HG03565 (cell line): ENCODE results near the gene PKIG.

Experiments
- ATAC-seq: cut with Tn5 transposase; IDR thresholded peaks from one replicate; pipeline ENCODE4 v1.9.1; 2021; ENCODE audit warnings: mild to moderate bottlenecking, moderate library complexity; ENCODE audit not compliant: unreplicated experiment

Gene PKIG

DNA sequence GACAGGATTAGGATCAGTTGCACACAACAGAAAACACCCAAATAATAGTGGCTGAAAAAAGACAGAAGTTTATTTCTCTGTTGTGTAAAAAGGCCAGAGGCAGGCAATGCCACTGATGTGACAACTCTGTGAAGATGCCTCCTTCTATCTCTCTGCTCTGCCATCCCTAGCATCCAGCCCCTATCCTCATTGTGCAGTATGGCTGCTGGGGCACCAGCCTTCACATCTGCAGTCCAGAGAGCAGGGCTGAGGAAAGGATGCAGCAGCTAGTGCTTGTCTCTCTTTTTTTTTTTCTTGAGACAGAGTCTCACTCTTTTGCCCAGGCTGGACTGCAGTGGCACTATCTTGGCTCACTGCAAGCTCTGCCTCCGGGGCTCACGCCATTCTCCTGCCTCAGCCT lies 75.5 kb downstream of the PKIG start:
- ATAC-seq: no peak

DNA sequence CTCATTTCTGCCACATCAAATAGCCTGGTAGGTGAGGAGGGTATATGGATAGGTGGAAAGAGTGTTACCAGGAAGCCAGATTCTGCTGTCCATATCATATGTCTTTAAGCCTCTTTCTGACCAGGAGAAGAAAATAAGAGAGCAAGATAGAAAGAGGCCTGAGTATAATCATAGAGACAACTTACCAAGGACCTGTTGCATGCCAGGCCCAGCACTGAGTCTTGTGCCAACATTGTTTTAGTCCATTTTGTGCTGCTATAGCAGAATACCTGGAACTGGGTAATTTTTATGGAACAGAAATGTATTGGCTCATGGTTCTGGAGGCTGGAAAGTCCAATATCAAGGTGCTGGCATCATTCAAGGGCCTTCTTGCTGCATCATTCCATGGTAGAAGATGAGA lies 76.4 kb downstream of the PKIG start:
- no peak for ATAC-seq

DNA sequence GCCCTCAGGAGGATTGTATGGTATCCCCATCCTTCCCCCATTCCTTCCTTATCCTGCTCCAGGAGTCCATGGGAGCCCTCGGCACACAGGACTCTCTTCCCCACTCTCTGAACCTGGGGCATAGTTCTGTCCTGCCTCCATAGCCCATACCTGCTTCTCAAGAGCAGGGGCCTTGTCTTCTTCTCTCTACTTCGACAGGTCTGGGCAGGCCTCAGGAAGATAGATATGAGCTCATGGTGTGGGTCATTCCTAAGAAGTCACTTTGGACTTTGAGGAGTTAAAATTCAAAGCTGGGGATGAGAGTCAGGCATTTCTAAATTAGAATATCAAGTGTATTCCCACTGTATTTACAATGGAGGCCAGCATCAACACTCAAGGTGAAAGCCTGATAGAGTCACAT lies 77.6 kb downstream of the PKIG start:
- ATAC-seq: no peak

DNA sequence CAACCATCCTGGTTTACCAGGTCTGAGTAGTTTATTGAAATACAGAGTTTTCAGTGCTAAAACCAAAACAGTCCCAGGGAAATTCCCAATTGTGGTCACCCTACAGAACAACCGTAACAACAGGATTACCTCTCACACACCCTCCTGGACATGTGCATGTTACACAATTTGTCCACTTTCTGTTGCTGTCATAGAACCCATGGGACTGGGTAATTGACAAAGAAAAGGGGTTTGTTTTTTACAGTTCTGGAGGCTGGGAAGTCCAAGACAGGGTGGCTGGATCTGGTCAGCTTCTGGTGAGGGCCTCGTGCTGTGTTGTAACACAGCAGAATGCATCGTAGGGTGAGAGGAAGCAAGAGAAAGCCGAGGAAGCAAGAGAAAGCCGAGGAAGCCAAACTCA lies 78.2 kb downstream of the PKIG start:
- no peak for ATAC-seq

DNA sequence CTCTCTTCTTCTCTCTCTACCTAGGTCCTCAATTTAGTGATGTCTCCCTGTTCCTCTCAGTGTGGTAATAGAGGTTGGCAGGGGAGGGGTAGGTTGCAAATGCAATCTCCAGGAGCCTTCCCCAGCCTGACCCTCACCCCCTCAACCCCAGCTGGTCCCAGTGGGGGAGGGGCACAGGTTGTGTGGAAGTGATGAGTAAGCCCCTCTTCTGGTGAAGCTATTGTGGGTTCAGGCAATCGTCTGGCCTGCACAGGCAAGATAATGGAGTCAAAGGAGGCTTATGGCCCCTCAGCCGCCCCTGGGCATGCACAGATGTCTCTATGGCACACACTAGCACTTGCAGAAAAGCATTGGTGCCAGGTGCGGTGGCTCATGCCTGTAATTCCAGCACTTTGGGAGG lies 79.9 kb downstream of the PKIG start:
- ATAC-seq: no peak

DNA sequence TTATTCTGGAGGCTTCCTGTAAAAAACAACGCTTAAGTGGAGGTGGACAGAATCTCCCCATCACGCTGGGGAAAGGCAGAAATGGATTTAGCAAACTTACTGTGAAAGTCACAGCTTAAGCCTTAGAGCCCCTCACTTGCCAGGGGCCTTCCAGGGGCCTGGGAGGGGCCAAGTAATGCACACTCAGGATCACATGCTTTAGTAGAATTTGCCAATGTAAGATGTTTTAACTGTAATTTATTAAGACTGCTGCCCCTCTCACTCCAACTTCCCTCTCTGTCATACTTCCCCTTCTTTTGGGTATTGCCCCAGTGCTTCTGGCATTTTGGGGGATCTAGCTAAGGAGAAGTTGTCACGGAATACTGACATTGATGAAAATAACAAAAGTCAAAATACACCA lies 81.8 kb downstream of the PKIG start:
- ATAC-seq: no peak

DNA sequence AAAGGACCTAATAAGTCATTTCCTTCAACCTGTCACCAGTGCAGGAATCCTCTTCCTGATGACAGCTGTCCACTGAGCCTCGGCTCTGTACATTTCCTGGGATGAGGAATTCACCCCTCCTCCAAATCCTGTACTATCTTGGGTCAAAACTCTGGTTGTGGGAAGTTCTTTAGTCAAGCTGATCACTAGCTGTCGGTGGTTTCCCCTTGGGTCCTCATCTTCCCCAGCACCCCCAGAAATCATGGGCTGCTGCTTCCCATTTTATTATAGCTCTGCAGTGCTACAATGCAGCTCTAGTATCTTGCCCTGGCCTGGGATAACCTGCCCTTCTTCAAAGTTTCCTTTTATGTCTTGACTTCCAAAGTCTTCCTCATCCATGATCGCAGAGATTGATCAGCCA lies 83.7 kb downstream of the PKIG start:
- no peak for ATAC-seq
